ENCODE results near the gene ZNF774.
"Not testable (repeated sequence)": the region's sequence is repeated elsewhere in the genome, so short reads cannot be mapped to it uniquely, and the experiment has no call there.

Gene ZNF774

DNA sequence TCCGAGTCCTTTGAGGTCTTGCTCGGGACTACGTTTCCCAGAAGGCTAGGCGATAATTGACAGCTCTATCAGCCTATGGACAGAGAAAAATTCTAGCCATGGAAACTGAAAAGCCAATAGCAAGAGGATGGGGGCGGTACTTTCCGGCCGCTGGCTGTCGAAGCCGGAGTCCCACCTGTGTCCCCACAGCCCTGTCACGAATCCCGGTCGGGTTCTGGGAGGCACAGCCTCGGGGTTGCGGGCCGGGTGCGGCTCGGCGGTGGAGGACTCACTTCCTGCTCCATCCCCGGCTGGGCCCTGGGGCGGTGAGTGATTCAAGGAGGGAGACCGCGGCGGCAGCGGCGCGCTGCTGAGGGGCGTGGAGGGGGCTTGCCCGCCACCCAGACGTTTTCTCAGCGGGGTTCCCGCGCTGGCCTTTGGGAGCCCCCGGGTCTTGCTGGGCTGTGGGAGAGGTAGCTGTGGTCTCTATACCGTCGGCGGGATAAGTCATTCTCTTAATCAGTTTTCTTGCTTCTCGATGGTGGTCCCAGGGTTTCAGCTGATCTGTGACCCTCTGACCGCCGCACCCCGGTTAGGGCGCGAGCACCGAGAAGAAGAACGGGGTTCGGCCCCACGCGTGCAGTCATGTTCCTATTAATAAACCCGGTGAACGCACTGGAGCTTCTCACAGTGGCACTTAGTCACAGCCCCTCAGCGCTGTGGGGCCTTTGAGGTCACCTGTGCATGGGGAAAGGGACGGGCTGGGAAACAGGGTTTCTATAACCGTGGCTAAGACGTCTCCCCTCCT lies at the start of gene ZNF774:
ZNF774 (plus strand) TSS at position 178 of the 787 bp plus-strand sequence. CDS start 2,377 bp downstream, outside the sequence.
- peak; percentile 87 for DNase-seq

DNA sequence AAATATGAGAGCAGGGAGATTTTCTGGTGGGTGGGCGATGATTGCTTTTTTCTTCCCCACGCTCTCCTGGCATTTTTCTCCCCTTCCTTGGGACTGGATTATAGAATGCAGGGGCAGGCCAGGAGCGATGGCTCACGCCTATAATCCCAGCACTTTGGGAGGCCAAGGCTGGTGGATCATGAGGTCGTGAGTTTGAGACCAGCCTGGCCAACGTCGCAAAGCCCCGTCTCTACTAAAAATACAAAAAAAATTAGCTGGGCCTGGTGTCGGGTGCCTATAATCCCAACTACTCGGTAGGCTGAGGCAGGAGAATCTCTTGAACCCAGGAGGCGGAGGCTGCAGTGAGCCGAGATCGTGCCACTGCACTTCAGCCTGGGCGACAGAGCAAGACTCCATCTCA lies 46.7 kb upstream of the ZNF774 start:
- DNase-seq: not testable (repeated sequence)

DNA sequence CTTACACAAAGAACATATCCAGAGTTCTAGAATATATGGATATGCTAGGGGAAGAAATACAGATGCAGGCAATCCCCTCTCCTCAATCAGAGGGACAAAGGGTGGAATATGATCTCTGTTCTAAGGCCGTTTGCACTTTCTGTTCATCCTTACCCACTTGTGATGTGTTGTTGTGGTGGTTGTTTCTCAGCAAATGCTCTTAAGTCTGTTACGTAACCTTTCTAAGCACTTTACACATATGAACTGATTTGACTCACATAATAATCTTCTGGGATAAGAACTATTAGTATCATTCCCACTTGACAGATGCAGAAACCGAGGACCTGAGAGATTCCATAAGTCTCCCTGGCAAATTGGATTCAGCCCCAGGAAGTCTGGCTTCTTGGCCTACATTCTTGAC lies 46.2 kb upstream of the ZNF774 start:
- DNase-seq: no peak

DNA sequence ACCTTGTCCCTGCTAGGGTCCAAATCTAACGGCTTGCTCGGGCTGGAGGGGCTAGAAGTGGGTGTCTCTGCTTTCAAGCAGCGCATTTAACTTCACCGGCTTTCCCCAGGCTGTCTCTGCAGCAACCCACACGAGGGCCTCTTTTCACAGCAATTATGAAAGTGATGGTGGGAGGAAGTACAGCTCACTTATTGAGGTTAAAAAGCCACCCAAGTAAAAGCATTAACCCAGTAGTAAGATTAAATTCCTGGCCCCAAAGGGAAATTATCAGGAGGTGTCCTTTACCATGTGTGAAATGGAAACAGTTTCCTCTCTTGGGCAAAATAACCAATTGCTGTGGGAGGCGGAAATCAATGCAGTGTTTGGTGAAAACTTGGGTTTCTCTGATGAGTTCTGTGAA lies 45.5 kb upstream of the ZNF774 start:
- DNase-seq: no peak

DNA sequence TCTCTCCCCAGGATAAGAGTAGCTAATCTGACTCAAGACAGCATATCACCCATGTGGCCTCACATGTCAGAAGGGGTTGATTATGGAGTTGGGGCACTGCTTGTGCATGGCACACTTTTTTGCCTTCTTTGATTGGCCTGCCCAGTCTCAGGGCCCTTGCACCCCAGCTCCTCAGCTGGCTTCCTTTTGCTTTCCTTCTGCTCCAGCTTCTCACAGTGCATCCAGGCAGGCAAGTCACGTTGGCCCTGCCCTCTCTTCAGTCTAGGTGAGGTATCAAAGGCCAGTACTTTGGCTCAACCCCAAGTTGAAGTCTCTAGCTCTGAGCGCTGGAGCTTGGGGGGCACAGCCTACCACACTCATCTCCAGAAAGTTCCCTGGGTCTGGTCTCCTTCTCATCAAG lies 44.4 kb upstream of the ZNF774 start:
- no peak for DNase-seq

DNA sequence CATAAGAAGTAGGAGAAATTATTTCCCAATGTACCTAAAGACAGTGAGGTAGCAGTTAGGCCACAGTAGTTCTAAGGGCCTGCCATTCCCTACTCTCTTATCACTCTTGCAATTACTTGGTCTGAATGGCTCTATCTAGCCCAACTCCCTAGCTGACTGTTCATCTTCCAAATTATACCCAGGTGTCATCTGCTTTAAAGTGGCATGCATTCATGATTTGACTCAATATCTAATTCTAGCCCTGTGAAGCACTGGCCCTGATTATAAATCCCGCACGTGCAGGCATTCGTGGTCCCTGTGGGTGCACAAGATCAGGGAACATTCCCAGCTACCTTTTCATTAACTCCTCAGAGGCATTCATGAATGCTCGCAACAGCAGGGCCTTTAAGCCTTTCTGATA lies 43.1 kb upstream of the ZNF774 start:
- no peak for DNase-seq

DNA sequence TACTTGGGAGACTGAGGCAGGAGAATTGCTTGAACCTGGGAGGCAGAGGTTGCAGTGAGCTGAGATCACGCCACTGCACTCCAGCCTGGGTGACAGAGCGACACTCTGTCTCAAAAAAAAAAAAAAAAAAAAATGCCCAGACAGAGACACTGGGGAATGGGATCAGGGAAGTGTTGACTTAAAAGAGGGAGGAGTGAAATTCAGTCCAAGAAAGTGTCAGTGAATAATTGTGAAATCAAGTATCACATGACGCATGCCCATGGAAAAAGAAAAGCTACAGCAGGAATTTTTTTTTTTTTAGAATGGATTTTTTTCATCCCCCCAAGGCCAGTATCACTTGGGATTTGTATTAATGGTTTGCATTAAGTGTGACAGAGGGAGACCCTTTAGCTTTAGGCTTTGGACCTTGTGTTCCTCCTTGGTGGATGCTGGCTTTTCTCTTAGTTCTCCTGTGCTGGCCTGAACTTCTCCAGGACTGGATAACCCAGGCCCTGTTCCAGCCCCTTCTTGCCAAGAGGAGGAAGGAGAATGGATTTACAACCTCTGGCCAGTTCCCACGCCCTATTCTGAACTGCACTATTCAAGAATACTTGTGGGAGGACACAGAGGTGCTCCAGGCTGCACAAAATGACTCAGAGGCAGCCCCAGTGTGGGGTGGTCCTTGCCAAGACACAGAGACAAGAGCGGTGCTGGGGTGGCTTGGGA lies 36.7 kb upstream of the ZNF774 start:
- no peak for DNase-seq

DNA sequence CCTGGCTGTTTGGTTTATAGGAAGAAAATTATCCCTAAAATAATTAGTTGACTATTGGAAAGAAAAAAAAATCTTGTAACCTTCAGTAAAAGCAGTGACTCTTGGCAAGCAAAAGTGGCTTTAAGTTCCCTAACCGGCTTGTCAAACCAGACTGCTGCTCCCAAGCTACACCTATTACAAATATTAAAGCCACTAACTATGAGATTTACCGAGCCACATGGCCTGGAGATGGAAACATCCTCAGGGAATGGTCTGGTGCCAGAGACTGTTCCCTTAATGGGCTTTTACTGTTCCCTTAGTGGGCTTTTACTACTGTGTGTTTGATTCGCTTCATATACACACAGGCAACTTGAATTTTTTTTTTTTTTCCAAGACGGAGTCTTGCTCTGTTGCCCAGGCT lies 35.9 kb upstream of the ZNF774 start:
- DNase-seq: no peak

DNA sequence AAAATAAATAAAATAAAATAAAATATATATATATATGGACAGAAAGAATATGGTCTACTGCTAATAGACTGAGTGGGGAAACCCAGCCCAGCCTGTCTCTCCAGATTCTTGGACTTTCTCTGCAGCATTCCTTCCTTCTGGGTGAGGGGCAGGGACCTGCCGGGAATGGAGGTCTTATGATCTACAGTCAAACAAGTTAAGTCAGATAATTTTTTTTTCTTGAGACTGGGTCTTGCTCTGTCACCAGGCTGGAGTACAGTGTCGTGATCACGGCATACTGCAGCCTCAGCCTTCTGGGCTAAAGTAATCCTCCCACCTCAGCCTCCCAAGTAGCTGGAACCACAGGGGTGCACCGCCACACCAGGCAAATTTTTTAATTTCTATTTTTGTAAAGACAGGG lies 33.5 kb upstream of the ZNF774 start:
- no peak for DNase-seq

DNA sequence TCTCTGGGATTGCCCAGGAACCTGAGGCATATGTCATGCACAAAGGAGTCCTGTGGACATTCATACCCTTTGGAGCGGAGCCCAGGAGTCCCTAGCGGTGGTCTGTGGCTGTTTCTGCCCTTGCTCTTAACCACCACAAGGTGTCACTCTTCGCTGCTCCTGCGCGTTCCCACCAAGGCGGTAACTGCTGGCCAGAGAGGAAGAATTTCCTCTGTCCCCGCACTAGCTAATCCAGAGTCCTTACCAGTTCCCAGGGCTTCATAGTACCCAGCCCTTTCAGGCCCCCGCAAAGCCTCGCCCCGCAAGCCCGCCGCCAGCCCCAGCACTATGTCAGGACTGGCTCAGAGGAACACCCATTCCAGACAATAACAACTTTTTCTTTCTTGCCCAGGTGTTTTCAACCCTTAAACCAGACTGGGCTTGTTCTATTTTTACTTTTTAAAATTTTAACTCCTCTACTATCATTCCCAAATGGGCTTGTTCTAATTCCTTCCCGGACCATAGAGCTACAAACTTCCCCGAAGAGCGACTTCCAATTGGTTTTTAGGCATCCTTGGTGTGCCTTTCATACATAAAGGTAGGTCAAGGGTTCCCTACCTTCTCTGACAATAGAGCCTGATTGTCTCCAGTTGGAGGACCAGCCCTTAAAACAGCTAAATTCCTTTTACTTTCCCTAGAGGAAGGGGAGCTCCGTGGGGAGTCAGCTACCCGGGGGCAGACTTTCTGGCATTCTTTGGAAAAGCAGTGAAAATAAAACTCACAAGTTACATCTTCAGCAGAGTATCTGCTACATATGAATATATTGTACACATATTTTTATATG lies 31.8 kb upstream of the ZNF774 start:
- peak; percentile 60 for DNase-seq

DNA sequence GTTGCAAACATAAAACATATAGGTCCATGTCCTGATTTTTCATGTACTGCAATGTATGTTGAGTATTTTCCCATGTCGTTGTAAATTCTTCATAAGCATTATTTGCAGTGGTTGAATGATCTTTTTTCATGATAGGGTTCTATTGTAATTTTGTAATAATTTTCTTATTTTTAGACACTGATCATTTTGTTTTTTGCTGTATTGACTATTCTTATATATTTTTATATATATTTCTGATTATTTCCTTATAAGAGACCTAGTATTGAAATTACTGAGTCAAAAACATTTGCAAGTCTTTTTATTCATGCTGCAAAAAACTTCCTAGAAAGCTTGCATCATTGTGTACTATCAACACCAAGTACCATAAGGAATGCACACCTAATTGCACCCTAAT lies 31.2 kb upstream of the ZNF774 start:
- DNase-seq: no peak

DNA sequence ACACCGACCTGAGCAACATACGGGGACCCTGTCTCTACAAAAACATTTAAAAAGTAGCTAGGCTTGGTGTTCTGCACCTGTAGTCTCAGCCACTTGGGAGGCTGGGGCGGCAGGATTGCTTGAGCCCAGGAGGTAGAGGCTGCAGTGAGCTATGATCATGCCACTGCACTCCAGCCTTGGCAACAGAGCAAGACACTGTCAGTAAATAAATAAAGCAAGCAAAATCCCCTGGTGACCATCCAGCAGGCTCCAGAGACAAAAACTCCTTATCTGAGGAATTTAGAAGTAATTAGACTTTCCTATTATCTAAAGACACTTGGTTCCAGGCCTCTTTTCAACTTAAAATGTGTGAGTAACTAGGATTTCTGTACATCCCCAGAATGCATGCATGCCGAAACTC lies 29.5 kb upstream of the ZNF774 start:
- no peak for DNase-seq

DNA sequence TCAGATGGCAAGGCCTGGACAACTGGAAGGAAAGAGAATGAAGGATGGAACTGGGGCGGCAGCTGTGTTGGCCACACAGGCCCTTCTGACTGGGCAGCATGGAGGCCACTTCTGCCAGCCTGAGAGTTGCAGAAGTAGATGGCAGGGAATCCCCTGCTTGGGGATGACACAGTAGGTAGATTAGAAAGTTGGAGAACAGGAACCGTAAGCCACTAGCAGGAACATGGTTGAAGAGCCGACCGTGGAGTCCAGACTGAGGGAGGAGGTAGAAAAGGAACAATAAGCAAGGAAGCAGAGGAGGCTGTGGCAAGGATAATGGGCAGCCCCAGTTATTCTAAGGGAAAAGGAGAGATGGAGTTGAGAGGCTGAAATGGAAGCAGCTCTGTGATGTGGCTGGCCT lies 26.4 kb upstream of the ZNF774 start:
- no peak for DNase-seq

DNA sequence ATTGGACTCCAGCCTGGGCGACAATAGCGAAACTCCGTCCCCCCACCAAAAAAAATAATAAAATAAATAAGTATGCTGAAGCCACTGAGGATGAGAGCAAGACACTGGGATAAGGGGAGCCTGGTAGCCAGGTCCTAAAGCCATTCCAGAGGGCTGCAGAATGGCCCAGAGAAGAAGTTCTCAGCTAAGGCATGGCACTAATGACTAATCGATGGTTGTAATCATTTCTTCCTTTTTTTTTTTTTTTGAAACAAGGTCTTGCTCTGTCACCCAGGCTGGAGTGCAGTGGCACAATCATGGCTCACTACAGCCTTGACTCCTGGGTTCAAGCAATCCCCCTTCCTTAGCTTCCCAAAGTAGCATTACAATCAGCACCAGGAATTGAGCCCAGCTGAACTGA lies 25.6 kb upstream of the ZNF774 start:
- no peak for DNase-seq

DNA sequence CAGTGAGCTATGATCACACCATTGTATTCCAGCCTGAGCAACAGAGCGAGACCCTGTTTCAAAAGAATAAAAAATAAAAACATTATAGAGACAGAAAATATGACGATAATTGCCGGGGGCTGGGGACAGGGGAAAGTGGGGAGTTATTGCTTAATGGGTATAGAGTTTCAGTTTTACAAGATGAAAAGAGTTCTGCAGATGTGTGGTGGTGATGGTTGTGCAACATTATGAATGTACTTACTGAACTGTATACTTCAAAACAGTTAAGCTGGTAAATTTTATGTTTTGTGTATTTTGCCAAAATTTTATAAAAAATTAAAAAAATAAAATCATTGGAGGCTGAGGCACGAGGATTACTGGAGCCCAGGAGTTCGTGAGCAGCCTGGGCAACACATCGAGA lies 24.8 kb upstream of the ZNF774 start:
- no peak for DNase-seq

DNA sequence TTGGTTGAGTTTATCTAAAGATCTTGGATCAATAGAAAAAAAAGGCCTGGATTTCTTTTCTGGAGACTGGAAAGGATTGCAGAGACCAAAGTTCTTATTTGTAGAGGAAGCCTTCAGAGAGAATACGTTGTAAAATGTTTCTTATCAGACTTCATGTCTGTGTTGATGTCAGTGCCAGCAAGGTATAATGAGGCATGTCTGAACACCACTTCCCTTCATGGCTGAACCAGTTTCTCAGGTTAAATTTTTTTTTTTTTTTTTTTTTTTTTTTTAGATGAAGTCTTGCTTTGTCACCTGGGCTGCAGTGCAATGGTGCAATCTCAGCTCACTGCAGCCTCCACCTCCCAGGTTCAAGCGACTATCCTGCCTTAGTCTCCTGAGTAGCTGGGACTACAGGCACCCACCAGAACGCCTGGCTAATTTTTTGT lies 17.8 kb upstream of the ZNF774 start:
- no peak for DNase-seq

DNA sequence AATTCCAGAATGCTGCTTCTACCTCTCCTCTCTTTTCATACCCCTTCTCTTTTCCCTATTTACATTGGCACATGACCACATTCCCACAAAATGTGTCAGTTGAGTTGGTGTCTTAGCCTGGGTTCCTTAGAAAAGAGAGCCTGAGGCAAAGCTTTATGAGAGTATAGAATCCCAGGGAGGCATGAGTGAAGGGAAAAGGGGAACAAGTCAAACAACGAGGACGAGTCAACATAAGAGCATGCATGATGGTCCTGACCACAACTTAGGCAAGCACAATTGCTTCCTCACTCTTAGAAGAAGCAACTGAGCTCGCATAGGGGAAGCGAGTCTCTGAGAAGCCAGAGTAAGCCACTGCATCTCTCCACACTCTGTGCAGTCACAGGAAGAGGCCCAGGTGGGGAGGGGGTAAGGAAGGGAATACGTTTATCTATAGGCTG lies 15.4 kb upstream of the ZNF774 start:
- no peak for DNase-seq

DNA sequence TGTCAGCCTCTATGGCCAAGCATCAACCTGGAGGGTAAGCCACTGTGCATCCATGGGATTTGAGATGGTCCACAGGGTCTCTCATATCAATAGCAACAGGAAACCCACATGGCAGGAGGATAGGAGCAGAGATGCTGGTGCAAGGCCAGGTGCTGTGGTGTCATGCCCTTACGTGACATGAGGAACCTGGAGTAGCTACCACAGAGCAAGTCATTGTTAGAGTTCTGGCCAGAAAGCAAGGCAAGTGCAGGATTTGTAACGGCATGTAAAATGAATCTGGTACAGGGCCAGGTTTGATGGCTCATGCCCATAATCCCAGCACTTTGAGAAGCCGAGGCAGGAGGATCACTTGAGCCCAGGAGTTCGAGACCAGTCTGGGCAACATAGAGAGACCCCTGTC lies 14.8 kb upstream of the ZNF774 start:
- DNase-seq: no peak

DNA sequence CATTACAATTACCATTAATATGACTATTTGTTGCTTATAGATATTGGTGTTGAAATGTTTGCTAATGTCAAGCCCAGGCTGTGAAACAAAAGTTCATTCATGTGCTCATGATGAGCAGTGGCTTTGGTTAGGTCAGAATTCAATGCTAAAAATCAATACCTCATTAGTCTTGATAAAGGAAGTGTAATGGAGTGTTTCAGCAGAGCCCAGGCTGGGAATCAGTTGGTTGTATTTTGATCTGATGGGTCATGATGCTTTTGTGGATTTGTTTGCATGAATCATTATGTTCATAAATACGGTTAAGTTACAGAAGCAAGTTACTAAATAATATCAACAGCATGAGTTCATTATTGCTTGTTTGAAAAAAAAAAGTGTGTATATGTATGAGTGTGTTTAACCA lies 13.6 kb upstream of the ZNF774 start:
- DNase-seq: no peak

DNA sequence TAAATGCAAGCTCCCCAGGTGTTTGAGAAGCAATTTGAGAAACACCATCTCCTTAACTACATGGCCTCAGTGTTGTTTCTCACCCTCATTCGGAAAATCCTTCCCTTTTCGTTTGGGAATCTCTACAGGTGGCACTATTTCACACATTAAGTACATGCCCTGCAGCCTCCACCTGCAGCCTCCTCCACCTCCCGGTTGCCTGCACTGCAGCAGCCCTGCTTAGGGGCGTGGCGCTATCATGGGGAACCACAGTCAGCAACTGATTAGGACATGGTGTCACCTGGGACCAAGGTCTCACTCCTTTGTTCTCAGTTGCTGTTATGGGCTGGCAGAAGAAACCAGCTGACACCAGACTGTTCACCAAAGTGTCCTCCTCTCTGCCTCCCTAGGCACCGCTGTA lies 11.7 kb upstream of the ZNF774 start:
- DNase-seq: peak; percentile 36

DNA sequence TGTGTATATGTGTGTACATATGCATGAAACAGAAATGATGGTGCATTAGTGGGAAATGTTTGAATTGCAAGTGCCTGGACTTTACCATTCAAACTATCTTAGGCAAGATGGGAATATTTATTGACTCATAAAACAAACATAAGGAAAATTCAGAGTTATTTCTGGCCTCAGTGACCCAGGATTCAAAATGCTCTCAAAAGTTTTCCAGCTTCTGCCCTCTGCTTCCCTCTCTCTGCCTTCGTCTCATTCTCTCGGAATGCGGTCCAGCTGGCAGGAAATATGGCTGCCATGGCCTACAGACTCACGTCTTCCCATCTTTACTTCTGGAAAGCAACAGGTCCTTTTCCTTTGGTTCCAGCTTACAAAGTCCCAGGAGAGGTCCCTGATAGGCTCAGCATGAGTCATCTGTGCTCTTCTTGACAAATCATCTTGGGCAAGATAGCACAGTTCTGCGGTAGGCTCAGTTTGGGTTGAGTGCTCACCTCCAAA lies 8.7 kb upstream of the ZNF774 start:
- no peak for DNase-seq

DNA sequence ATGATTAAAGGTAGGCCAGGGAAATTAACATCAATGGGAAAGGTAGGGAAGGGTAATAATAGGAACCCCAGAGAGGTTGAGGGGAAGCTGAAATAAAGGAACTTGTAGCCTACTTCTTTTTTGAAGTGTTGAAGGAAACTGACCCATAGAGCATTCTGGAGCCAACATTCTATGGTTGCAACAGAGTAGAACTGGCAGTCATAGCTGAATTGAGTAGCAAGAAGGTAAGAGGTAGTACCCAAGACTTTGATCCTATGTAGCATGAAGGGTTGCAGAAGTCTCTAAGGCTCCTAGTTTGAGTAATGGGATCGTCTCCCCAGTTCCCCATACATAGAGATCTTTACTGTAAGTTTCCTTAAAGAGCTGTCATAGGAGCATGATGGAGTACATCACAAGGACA lies 7.4 kb upstream of the ZNF774 start:
- DNase-seq: no peak

DNA sequence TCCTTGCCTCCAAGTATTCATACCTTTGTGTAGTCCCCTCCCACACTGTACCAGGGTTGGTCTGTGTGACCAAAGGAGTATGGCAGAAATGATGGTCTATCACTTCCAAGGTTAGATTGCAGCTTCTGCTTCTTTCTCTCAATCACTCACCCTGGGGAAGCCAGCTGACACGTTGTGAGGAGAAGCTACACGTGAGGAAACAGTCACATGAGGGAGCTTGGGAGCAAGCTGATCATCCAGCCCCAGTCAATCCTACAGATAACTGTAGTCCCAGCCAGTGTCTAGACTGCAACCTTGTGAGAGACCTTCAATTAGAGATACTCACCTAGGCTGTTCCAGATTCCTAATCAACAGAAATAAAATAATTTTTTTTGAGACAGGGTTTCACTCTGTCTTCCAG lies 6.2 kb upstream of the ZNF774 start:
- DNase-seq: no peak

All from NCI-H510A treated with DMSO at 0.1 percent for 48 hours (cell line).